Measurements from ENCODE around the gene GNB2. TPM values are rescaled to one million over a fixed set of nuclear protein-coding genes. Genes with fewer than 3 reads are reported as not detected.
"Not testable (repeated sequence)": the region's sequence is repeated elsewhere in the genome, so short reads cannot be mapped to it uniquely, and the experiment has no call there.

Gene GNB2
- total RNA-seq, 2 experiments from 2014 or later: 263 to 266 TPM

DNA sequence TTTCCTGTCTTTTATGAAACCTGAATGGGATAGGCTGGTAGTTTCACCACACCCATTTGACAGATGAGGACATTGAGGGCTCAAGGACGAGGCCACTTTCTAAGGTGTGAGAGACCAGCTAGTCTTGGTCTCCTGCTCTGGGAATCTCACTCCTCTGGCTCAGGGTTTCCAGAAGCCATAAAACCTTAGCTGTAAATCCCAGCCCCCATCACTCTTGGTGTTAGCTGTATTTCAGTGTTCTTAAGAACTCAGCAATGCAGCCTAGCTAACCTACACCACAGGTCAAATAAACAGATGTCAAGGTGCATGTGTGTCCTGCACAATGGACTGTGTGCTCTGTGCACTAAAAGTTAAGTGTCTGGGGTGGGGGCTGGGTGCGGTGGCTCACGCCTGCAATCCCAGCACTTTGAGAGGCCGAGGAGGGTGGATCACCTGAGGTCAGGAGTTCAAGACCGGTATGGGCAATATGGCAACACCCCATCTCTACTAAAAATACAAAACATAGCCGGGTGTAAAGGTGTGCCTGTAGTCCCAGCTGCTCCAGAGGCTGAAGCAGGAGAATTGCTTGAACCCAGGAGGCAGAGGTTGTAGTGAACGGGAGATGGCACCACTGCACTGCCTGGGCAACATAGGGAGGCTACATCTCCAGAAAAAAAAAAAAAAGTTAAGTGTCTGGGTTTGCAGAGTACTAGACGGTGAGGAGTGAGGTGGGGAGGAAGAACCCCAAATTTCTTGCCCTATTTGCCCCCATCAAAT lies 46.2 kb downstream of the GNB2 start:
- no peaks in the 10 kb centered on the region for H3K36me3 Mint-ChIP-seq (ENCODE audit: low read depth)
- H3K27me3 Mint-ChIP-seq: peaks cover 49% of the 10 kb centered on the region
- DNase-seq: no peak
- no peak overlapping the region for H3K4me3 Mint-ChIP-seq
- no peaks in the 10 kb centered on the region for H3K9me3 Mint-ChIP-seq
- H3K27ac Mint-ChIP-seq: no peak overlapping the region
- H3K4me1 Mint-ChIP-seq: peaks cover 3% of the 10 kb centered on the region
- ChIA-PET POLR2A (interaction anchor here (2.3 kb wide), 1 partner anchor 14 kb away, joined by 7 read pairs; the partner anchor contains the start of gene POP7), CTCF (interaction anchor here (0.6 to 8.6 kb wide), 4 partner anchors 14 to 30 kb away, joined by 3 to 49 read pairs (median 3); partner anchors contain the start of gene POP7)

DNA sequence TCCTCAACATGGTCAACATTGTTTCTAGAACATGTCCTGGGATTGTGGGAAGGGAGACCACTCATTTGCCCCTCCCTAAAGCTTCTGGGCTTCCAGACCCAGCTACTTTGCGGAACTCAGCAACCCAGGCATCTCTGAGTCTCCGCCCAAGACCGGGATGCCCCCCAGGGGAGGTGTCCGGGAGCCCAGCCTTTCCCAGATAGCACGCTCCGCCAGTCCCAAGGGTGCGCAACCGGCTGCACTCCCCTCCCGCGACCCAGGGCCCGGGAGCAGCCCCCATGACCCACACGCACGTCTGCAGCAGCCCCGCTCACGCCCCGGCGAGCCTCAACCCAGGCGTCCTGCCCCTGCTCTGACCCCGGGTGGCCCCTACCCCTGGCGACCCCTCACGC lies 46.7 kb downstream of the GNB2 start, which contains the start of gene EPO:
Gene EPO (plus strand): TSS at position 190 of the 392 bp plus-strand sequence. CDS start 513 bp downstream, outside the sequence.
- ChIA-PET CTCF (interaction anchor here (0.6 to 8.6 kb wide), 3 partner anchors 15 to 30 kb away, joined by 3 to 49 read pairs (median 3); partner anchors contain the start of gene POP7), POLR2A (interaction anchor here (2.3 kb wide), 1 partner anchor 15 kb away, joined by 7 read pairs; the partner anchor contains the start of gene POP7)
- Mint-ChIP-seq H3K27me3 (peaks cover 49% of the 10 kb centered on the region), H3K4me3 (no peak within 1 kb of the TSS), H3K4me1 (peaks cover 5% of the 10 kb centered on the region), H3K36me3 (ENCODE audit: low read depth) (no peaks in the 10 kb centered on the region), H3K9me3 (no peaks in the 10 kb centered on the region), H3K27ac (no peak within 1 kb of the TSS)
- no peak for DNase-seq

DNA sequence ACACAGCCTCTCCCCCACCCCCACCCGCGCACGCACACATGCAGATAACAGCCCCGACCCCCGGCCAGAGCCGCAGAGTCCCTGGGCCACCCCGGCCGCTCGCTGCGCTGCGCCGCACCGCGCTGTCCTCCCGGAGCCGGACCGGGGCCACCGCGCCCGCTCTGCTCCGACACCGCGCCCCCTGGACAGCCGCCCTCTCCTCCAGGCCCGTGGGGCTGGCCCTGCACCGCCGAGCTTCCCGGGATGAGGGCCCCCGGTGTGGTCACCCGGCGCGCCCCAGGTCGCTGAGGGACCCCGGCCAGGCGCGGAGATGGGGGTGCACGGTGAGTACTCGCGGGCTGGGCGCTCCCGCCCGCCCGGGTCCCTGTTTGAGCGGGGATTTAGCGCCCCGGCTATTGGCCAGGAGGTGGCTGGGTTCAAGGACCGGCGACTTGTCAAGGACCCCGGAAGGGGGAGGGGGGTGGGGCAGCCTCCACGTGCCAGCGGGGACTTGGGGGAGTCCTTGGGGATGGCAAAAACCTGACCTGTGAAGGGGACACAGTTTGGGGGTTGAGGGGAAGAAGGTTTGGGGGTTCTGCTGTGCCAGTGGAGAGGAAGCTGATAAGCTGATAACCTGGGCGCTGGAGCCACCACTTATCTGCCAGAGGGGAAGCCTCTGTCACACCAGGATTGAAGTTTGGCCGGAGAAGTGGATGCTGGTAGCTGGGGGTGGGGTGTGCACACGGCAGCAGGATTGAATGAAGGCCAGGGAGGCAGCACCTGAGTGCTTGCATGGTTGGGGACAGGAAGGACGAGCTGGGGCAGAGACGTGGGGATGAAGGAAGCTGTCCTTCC lies 47.3 kb downstream of the GNB2 start:
- DNase-seq: no peak
- ChIA-PET POLR2A (interaction anchor here (2.3 kb wide), 1 partner anchor 15 kb away, joined by 7 read pairs; the partner anchor contains the start of gene POP7), CTCF (interaction anchor here (0.8 to 8.6 kb wide), 3 partner anchors 15 to 232 kb away, joined by 3 to 49 read pairs (median 3); partner anchors contain the start of gene POP7)
- H3K4me3 Mint-ChIP-seq: no peak overlapping the region
- H3K4me1 Mint-ChIP-seq: peaks cover 5% of the 10 kb centered on the region
- no peak overlapping the region for H3K27ac Mint-ChIP-seq
- no peaks in the 10 kb centered on the region for H3K9me3 Mint-ChIP-seq
- H3K36me3 Mint-ChIP-seq (ENCODE audit: low read depth): no peaks in the 10 kb centered on the region
- H3K27me3 Mint-ChIP-seq: peaks cover 49% of the 10 kb centered on the region

DNA sequence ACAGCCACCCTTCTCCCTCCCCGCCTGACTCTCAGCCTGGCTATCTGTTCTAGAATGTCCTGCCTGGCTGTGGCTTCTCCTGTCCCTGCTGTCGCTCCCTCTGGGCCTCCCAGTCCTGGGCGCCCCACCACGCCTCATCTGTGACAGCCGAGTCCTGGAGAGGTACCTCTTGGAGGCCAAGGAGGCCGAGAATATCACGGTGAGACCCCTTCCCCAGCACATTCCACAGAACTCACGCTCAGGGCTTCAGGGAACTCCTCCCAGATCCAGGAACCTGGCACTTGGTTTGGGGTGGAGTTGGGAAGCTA lies 47.9 kb downstream of the GNB2 start:
- Mint-ChIP-seq H3K9me3 (no peaks in the 10 kb centered on the region), H3K4me3 (no peak overlapping the region), H3K4me1 (peaks cover 5% of the 10 kb centered on the region), H3K27ac (no peak overlapping the region), H3K27me3 (peaks cover 48% of the 10 kb centered on the region), H3K36me3 (ENCODE audit: low read depth) (no peaks in the 10 kb centered on the region)
- CTCF ChIA-PET: interaction anchor here (0.8 to 8.6 kb wide), 2 partner anchors 16 to 232 kb away, joined by 3 to 49 read pairs; partner anchors contain the start of gene POP7
- POLR2A ChIA-PET: interaction anchor here (2.3 kb wide), 1 partner anchor 16 kb away, joined by 7 read pairs; the partner anchor contains the start of gene POP7
- no peak for DNase-seq

DNA sequence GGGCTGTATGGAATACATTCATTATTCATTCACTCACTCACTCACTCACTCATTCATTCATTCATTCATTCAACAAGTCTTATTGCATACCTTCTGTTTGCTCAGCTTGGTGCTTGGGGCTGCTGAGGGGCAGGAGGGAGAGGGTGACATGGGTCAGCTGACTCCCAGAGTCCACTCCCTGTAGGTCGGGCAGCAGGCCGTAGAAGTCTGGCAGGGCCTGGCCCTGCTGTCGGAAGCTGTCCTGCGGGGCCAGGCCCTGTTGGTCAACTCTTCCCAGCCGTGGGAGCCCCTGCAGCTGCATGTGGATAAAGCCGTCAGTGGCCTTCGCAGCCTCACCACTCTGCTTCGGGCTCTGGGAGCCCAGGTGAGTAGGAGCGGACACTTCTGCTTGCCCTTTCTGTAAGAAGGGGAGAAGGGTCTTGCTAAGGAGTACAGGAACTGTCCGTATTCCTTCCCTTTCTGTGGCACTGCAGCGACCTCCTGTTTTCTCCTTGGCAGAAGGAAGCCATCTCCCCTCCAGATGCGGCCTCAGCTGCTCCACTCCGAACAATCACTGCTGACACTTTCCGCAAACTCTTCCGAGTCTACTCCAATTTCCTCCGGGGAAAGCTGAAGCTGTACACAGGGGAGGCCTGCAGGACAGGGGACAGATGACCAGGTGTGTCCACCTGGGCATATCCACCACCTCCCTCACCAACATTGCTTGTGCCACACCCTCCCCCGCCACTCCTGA lies 49.1 kb downstream of the GNB2 start:
- Mint-ChIP-seq H3K4me3 (no peak overlapping the region), H3K27me3 (peaks cover 53% of the 10 kb centered on the region), H3K4me1 (peaks cover 5% of the 10 kb centered on the region), H3K27ac (no peak overlapping the region), H3K36me3 (ENCODE audit: low read depth) (no peaks in the 10 kb centered on the region), H3K9me3 (no peaks in the 10 kb centered on the region)
- POLR2A ChIA-PET: no interaction called here
- CTCF ChIA-PET: interaction anchor here (8.6 kb wide), 1 partner anchor 17 kb away, joined by 49 read pairs; the partner anchor contains the start of gene POP7
- no peak for DNase-seq

DNA sequence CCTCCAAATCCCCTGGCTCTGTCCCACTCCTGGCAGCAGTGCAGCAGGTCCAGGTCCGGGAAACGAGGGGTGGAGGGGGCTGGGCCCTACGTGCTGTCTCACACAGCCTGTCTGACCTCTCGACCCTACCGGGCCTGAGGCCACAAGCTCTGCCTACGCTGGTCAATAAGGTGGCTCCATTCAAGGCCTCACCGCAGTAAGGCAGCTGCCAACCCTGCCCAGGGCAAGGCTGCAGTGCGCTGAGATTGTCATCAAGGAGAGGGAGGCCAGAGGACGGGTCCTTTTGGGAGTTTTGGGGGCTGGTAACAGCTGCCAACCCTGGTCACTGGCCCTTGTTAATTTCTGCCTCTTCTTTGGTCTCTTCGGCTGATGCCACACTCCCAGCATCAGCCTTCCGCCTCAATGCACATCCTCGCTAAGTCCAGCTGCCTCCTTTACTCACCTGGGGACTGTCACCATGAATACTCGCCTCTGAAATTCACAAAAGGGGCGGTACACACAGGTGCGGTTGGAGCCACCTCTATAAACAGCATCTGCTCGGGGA lies 50.3 kb downstream of the GNB2 start:
- Mint-ChIP-seq H3K27me3 (peaks cover 48% of the 10 kb centered on the region), H3K36me3 (ENCODE audit: low read depth) (no peaks in the 10 kb centered on the region), H3K4me3 (no peak overlapping the region), H3K9me3 (no peaks in the 10 kb centered on the region), H3K27ac (no peak overlapping the region), H3K4me1 (peaks cover 4% of the 10 kb centered on the region)
- ChIA-PET CTCF (interaction anchor here (0.5 to 8.6 kb wide), 2 partner anchors 18 to 71 kb away, joined by 3 to 49 read pairs; partner anchors contain the start of gene POP7), POLR2A (interaction anchor here (1.0 kb wide), 1 partner anchor 18 kb away, joined by 7 read pairs; the partner anchor contains the start of gene POP7)
- no peak for DNase-seq

DNA sequence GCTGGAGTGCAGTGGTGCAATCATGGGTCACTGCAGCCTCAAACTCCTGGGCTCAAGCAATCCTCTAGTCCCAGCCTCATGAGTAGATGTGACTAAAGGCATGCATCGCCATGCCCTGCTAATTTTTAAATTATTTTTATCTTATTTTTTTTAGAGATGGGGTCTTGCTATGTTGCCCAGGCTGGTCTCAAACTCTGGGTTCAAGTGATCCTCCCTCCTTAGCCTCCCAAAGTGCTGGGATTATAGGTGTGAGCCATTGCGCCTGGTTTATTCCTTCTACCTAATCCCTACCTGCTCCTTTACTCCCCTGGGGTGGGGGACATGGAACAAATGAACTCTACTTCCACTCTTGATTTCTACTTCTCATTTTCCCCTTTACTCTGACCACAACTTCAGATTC lies 50.8 kb downstream of the GNB2 start:
- POLR2A ChIA-PET: interaction anchor here (1.4 kb wide), 1 partner anchor 49 kb away, joined by 4 read pairs; no protein-coding TSS in a partner anchor
- DNase-seq; H3K9me3 Mint-ChIP-seq; H3K4me3 Mint-ChIP-seq; H3K27ac Mint-ChIP-seq; H3K4me1 Mint-ChIP-seq; H3K36me3 Mint-ChIP-seq (ENCODE audit: low read depth): not testable (repeated sequence)
- CTCF ChIA-PET: interaction anchor here (1.0 to 8.6 kb wide), 3 partner anchors 19 to 90 kb away, joined by 3 to 49 read pairs (median 6); partner anchors contain the start of gene POP7
- H3K27me3 Mint-ChIP-seq: peaks cover 43% of the 10 kb centered on the region

DNA sequence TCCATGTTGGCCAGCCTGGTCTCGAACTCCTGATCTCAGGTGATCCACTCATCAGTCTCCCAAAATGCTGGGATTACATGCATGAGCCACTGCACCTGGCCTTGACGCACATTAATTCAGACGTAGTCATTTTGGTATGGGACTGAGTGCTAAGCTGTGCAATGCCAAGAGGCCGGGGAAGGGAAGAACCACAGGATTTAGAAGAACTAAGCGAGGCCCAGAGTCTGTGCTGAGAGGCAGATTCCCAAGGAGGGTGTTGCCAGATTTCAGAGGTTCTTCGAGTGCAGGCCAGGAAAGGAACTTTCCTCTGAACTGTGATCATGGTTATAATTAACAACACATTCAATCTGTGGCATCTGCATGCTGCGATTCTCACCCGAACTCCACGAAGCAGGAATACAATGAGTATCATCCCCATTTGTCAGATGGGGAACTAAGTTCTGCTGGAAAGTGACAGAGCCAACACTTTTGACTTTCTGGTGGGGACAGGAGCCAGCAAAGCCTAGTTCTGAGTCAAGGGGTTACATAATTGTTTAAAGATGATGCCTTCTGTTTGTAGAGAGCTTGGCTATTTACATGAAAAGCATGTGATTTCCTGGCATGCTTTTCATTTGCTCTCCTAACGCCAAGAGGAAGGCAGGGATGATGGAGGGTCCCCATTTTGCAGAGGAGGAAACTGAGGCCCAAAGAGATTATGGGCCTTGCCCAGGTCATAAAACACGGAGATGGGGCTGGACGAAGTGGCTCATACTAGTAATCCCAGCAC lies 53.6 kb downstream of the GNB2 start:
- ChIA-PET POLR2A (no interaction called here), CTCF (interaction anchor here (0.9 to 8.6 kb wide), 3 partner anchors 22 to 125 kb away, joined by 3 to 49 read pairs (median 3); partner anchors contain the start of genes POP7 and SLC12A9)
- H3K27me3 Mint-ChIP-seq: peaks cover 23% of the 10 kb centered on the region
- no peaks in the 10 kb centered on the region for H3K36me3 Mint-ChIP-seq (ENCODE audit: low read depth)
- DNase-seq: no peak
- no peak overlapping the region for H3K4me3 Mint-ChIP-seq
- H3K9me3 Mint-ChIP-seq: no peaks in the 10 kb centered on the region
- H3K4me1 Mint-ChIP-seq: peaks cover 4% of the 10 kb centered on the region
- H3K27ac Mint-ChIP-seq: no peak overlapping the region

DNA sequence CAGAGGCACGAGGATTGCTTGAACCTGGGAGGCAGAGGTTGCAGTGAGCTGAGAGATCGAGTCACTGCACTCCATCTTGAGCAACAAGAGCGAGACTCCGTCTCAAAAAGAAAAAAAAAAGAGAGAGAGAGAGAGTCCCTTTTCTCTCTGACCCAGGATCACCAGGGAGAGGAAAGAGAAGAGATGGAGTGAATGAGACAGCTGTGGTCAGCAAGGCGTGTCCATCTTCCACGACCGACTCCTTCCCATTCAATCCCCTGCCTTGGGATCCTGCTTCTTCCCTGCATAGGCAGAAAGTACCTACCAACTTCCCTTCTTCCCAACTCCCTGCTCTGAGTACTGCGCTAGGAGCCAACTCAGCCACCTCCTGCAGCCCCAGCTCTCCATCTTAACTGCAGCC lies 54.7 kb downstream of the GNB2 start:
- Mint-ChIP-seq H3K27me3 (peaks cover 15% of the 10 kb centered on the region), H3K4me1 (peaks cover 4% of the 10 kb centered on the region), H3K4me3 (no peak overlapping the region), H3K9me3 (no peaks in the 10 kb centered on the region), H3K36me3 (ENCODE audit: low read depth) (no peaks in the 10 kb centered on the region), H3K27ac (no peak overlapping the region)
- no peak for DNase-seq
- CTCF ChIA-PET: interaction anchor here (2.3 to 8.6 kb wide), 2 partner anchors 23 kb away, joined by 8 to 49 read pairs; partner anchors contain the start of gene POP7
- POLR2A ChIA-PET: interaction anchor here (0.8 to 0.9 kb wide), 2 partner anchors 15 to 142 kb away, joined by 4 read pairs; partner anchors contain the start of gene FBXO24
